ENCODE measurements around the gene SMG6. TPM values are rescaled to one million over a fixed set of nuclear protein-coding genes. Genes with fewer than 3 reads are reported as not detected.

SMG6 gene
- polyA plus RNA-seq, 1 of the 3 experiments (the other 2 are of a cell fraction): 15.7 TPM

DNA sequence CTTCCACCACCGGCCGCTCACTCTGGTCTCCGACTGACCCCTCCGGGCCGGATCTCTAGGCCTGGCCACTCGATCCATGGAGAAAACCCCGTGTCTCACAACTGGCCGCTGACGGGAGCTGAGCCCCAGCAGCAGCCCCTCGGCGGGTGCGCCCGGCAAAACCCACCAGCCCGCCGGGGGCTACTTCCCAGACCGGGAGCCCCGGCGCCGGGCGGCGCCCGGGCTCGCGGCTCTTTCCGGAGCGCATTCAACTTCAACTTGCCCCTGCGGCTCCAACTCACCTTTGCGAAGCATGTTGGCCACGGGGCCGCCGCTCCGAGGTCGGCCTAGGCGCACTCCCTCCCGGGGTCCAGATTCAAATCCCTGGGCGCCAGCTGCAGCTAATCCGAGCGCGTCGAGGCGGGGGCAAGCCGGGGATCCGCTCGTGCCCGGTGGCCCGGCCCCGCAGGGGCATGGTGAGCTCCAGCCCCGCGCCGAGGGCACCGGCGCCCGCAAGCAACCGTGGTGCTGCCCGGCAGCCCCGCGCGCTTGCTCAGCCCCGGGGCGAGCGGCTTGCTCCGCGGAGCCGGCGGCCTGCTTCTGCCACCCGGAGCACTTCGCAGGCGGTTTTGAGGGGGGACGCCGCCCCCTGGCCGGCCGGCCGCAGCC, 278.9 kb downstream of the SMG6 start:
- no peaks in the 10 kb centered on the region for H3K9me3 ChIP-seq
- under 1% methylated on average over 14 of the region's 73 CpGs for WGBS (ENCODE audit: low lambda C conversion rate)
- H3F3A ChIP-seq (replicated peaks; ENCODE audit: insufficient read depth): no peaks in the 10 kb centered on the region
- no peaks in the 10 kb centered on the region for H4K20me1 ChIP-seq (ENCODE audit: insufficient read depth)
- H3K27me3 ChIP-seq (ENCODE audit: insufficient read depth): peaks cover 31% of the 10 kb centered on the region
- ChIA-PET CTCF (interaction anchor here (0.7 to 8.6 kb wide), 19 partner anchors 10 to 220 kb away, joined by 3 to 197 read pairs (median 16); partner anchors contain the start of gene OVCA2), POLR2A (interaction anchor here (1.2 to 1.7 kb wide), 3 partner anchors 12 to 116 kb away, joined by 3 to 11 read pairs (median 4); no protein-coding TSS in a partner anchor)
- H3K4me1 ChIP-seq (ENCODE audit: control insufficient read depth in 1 of 2, insufficient read depth in 2 of 2, low read depth in 1 of 2, low read length in 1 of 2): peaks cover 0 to 10% of the 10 kb centered on the region in 2 experiments; a peak in 1 of 4 replicates
- no peak overlapping the region for H3K9ac ChIP-seq
- DNase-seq: peak; percentile 59
- H3K27ac ChIP-seq (ENCODE audit: low read depth in 2 of 2, low read length in 1 of 2): no peak overlapping the region
- H3K9me2 ChIP-seq: no peaks in the 10 kb centered on the region
- peak overlapping the region; percentile 46; the same call in 1 of the 2 replicates for H2AFZ ChIP-seq (ENCODE audit: low read depth)
- H3K79me2 ChIP-seq (ENCODE audit: insufficient read depth): no peaks in the 10 kb centered on the region
- H3K4me3 ChIP-seq (ENCODE audit: low read depth in 2 of 2, low read length in 1 of 2): peak overlapping the region; percentile 42 to 52; a peak in 3 of 4 replicates
- no peaks in the 10 kb centered on the region for H3K36me3 ChIP-seq (replicated peaks in 1 of 2; ENCODE audit: control insufficient read depth in 1 of 2, insufficient read depth in 2 of 2, low read length in 1 of 2)
- TF ChIP-seq FOXM1 (IDR thresholded peaks at IDR 0.05; ENCODE audit: low read depth) (no peak), EZH2phosphoT487 (IDR thresholded peaks at IDR 0.05; ENCODE audit: borderline replicate concordance, low read depth) (0 out of 2 replicates have a peak, but pooled peaks have one; percentile 67)
- H3K4me2 ChIP-seq: peak overlapping the region; percentile 79

DNA sequence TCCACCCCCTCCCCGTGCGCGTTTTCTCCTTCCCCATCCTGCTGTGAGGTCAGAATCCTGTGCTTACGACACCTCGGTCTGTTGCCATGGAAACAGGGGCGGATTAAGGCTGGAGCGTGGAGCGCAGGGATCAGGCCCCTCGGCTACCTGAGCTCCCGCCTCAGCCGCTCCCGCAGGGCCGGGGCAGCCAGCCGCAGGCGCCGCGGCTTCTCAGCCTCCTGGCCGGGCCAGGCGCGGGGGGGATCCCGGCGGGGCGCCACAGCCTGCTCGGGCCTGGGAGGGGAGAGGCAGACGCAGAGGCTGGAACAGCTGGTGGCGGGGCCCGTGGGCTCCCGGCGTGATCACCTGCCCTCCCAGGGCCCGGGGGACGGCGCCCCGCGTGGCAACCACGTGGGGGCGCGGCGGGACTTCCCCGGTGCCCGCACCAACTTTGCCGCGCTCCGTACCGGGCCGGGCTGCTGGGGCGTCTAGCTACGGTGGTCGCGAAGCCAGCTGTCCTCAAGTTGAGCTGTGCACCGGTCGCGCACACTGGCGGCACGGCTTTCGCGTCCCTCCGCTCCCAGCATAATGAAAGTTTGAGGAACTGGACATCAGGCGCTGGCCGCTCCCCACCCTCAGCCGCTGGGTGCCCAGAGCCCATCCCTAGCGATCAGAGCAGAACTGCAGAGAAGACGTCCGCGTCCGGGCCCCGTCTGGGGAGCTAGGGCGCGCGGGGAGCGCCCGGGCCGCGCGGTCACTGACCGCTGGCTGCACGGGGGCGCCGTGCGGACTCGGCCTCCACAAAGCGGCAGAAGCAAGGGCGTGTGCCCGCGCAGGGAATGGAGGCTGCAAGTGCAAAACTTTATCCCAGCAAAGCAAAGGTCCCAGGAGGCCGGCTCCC, 279.7 kb downstream of the SMG6 start:
- Histone ChIP-seq H3K36me3 (replicated peaks in 1 of 2; ENCODE audit: control insufficient read depth in 1 of 2, insufficient read depth in 2 of 2, low read length in 1 of 2) (no peaks in the 10 kb centered on the region), H3K4me1 (ENCODE audit: control insufficient read depth in 1 of 2, insufficient read depth in 2 of 2, low read depth in 1 of 2, low read length in 1 of 2) (peaks cover 0 to 7% of the 10 kb centered on the region in 2 experiments; a peak in 1 of 4 replicates), H3K9me3 (no peaks in the 10 kb centered on the region), H3F3A (replicated peaks; ENCODE audit: insufficient read depth) (no peaks in the 10 kb centered on the region), H3K9me2 (no peaks in the 10 kb centered on the region), H4K20me1 (ENCODE audit: insufficient read depth) (no peaks in the 10 kb centered on the region), H3K4me2 (peak overlapping the region; percentile 79; the same call in 1 of the 2 replicates), H3K27ac (ENCODE audit: low read depth in 2 of 2, low read length in 1 of 2) (no peak overlapping the region), H2AFZ (ENCODE audit: low read depth) (no peak overlapping the region), H3K4me3 (ENCODE audit: low read depth in 2 of 2, low read length in 1 of 2) (peak overlapping the region; percentile 42 to 52; a peak in 2 of 4 replicates), H3K27me3 (ENCODE audit: insufficient read depth) (peaks cover 39% of the 10 kb centered on the region), H3K9ac (no peak overlapping the region), H3K79me2 (ENCODE audit: insufficient read depth) (no peaks in the 10 kb centered on the region)
- ChIA-PET POLR2A (interaction anchor here (1.2 to 1.5 kb wide), 2 partner anchors 11 to 115 kb away, joined by 3 to 4 read pairs; no protein-coding TSS in a partner anchor), CTCF (interaction anchor here (0.7 to 8.6 kb wide), 13 partner anchors 9 to 221 kb away, joined by 3 to 197 read pairs (median 18); partner anchors contain the start of gene OVCA2)
- DNase-seq: peak; percentile 76
- WGBS (ENCODE audit: low lambda C conversion rate): 5% methylated on average over 23 of the region's 85 CpGs
- TF ChIP-seq, protein P1, sequence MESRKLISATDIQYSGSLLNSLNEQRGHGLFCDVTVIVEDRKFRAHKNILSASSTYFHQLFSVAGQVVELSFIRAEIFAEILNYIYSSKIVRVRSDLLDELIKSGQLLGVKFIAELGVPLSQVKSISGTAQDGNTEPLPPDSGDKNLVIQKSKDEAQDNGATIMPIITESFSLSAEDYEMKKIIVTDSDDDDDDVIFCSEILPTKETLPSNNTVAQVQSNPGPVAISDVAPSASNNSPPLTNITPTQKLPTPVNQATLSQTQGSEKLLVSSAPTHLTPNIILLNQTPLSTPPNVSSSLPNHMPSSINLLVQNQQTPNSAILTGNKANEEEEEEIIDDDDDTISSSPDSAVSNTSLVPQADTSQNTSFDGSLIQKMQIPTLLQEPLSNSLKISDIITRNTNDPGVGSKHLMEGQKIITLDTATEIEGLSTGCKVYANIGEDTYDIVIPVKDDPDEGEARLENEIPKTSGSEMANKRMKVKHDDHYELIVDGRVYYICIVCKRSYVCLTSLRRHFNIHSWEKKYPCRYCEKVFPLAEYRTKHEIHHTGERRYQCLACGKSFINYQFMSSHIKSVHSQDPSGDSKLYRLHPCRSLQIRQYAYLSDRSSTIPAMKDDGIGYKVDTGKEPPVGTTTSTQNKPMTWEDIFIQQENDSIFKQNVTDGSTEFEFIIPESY (IDR thresholded peaks at IDR 0.05; ENCODE audit: borderline replicate concordance, low read depth): no peak
- TF ChIP-seq NFIC (IDR thresholded peaks at IDR 0.05; ENCODE audit: borderline replicate concordance) (no peak), RAD21 (IDR thresholded peaks at IDR 0.05; ENCODE audit: low read length) (no peak), MEF2A (IDR thresholded peaks at IDR 0.05; ENCODE audit: borderline replicate concordance, low read depth) (no peak), RXRA (IDR thresholded peaks at IDR 0.05; ENCODE audit: borderline replicate concordance, low read depth) (no peak), GABPA (IDR thresholded peaks at IDR 0.05; ENCODE audit: low read depth) (no peak), FOXM1 (IDR thresholded peaks at IDR 0.05; ENCODE audit: low read depth) (no peak), JUND (IDR thresholded peaks at IDR 0.05) (no peak), TCF12 (IDR thresholded peaks at IDR 0.05) (no peak), MXI1 (IDR thresholded peaks at IDR 0.05; ENCODE audit: low read depth, low read length) (no peak)
- TF ChIP-seq, protein P2, sequence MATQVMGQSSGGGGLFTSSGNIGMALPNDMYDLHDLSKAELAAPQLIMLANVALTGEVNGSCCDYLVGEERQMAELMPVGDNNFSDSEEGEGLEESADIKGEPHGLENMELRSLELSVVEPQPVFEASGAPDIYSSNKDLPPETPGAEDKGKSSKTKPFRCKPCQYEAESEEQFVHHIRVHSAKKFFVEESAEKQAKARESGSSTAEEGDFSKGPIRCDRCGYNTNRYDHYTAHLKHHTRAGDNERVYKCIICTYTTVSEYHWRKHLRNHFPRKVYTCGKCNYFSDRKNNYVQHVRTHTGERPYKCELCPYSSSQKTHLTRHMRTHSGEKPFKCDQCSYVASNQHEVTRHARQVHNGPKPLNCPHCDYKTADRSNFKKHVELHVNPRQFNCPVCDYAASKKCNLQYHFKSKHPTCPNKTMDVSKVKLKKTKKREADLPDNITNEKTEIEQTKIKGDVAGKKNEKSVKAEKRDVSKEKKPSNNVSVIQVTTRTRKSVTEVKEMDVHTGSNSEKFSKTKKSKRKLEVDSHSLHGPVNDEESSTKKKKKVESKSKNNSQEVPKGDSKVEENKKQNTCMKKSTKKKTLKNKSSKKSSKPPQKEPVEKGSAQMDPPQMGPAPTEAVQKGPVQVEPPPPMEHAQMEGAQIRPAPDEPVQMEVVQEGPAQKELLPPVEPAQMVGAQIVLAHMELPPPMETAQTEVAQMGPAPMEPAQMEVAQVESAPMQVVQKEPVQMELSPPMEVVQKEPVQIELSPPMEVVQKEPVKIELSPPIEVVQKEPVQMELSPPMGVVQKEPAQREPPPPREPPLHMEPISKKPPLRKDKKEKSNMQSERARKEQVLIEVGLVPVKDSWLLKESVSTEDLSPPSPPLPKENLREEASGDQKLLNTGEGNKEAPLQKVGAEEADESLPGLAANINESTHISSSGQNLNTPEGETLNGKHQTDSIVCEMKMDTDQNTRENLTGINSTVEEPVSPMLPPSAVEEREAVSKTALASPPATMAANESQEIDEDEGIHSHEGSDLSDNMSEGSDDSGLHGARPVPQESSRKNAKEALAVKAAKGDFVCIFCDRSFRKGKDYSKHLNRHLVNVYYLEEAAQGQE (IDR thresholded peaks at IDR 0.05; ENCODE audit: low read depth, low read length): no peak
- TF ChIP-seq, protein P3, sequence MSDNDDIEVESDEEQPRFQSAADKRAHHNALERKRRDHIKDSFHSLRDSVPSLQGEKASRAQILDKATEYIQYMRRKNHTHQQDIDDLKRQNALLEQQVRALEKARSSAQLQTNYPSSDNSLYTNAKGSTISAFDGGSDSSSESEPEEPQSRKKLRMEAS (IDR thresholded peaks at IDR 0.05; ENCODE audit: low read depth): no peak
- TF ChIP-seq, protein P4, sequence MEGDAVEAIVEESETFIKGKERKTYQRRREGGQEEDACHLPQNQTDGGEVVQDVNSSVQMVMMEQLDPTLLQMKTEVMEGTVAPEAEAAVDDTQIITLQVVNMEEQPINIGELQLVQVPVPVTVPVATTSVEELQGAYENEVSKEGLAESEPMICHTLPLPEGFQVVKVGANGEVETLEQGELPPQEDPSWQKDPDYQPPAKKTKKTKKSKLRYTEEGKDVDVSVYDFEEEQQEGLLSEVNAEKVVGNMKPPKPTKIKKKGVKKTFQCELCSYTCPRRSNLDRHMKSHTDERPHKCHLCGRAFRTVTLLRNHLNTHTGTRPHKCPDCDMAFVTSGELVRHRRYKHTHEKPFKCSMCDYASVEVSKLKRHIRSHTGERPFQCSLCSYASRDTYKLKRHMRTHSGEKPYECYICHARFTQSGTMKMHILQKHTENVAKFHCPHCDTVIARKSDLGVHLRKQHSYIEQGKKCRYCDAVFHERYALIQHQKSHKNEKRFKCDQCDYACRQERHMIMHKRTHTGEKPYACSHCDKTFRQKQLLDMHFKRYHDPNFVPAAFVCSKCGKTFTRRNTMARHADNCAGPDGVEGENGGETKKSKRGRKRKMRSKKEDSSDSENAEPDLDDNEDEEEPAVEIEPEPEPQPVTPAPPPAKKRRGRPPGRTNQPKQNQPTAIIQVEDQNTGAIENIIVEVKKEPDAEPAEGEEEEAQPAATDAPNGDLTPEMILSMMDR (IDR thresholded peaks at IDR 0.05): no peak
- TF ChIP-seq, protein P5, sequence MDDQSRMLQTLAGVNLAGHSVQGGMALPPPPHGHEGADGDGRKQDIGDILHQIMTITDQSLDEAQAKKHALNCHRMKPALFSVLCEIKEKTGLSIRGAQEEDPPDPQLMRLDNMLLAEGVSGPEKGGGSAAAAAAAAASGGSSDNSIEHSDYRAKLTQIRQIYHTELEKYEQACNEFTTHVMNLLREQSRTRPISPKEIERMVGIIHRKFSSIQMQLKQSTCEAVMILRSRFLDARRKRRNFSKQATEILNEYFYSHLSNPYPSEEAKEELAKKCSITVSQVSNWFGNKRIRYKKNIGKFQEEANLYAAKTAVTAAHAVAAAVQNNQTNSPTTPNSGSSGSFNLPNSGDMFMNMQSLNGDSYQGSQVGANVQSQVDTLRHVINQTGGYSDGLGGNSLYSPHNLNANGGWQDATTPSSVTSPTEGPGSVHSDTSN (IDR thresholded peaks at IDR 0.05): no peak
